H9 (cell line): ENCODE data around the gene MCCC1. TPM values are rescaled to one million over a fixed set of nuclear protein-coding genes. Genes with fewer than 3 reads are reported as not detected.

Experiments
- DNase-seq: peaks from one replicate; pipeline ENCODE4 v3.0.0-alpha.2; 2017
- H2AFZ ChIP-seq: one replicate; pipeline ENCODE4 v1.6.1; 2013; ENCODE audit warnings: mild to moderate bottlenecking, low read length, control low read depth, moderate library complexity
- H2AK5ac ChIP-seq: 2 replicates; pipeline ENCODE4 v1.6.1; 2013; ENCODE audit warnings: low read length, control low read depth, mixed read lengths; ENCODE audit not compliant: insufficient read length
- H2BK120ac ChIP-seq: one replicate; pipeline ENCODE4 v1.6.1; 2013; ENCODE audit warnings: low read depth, mild to moderate bottlenecking, low read length, control low read depth, inconsistent platforms; ENCODE audit not compliant: poor library complexity, severe bottlenecking
- H2BK12ac ChIP-seq: 2 replicates; pipeline ENCODE4 v1.6.1; 2013; ENCODE audit warnings: low read length, control low read depth, mixed read lengths, low read depth; ENCODE audit not compliant: insufficient read length
- H2BK15ac ChIP-seq: 2 replicates; pipeline ENCODE4 v1.6.1; 2013; ENCODE audit warnings: low read depth, low read length, control low read depth
- H2BK20ac ChIP-seq: one replicate; pipeline ENCODE4 v1.6.1; 2013; ENCODE audit warnings: low read depth, mild to moderate bottlenecking, low read length, control low read depth, inconsistent platforms; ENCODE audit not compliant: poor library complexity, severe bottlenecking
- H2BK5ac ChIP-seq: 2 replicates; pipeline ENCODE4 v1.6.1; 2013; ENCODE audit warnings: low read length, control low read depth, mixed read lengths; ENCODE audit not compliant: insufficient read length
- H3K14ac ChIP-seq: 2 replicates; pipeline ENCODE4 v1.6.1; 2013; ENCODE audit warnings: low read length, control low read depth; ENCODE audit not compliant: insufficient read depth
- H3K18ac ChIP-seq: 2 replicates; pipeline ENCODE4 v1.6.1; 2013; ENCODE audit warnings: low read depth, mild to moderate bottlenecking, mixed read lengths, low read length, control low read depth; ENCODE audit not compliant: insufficient read length
- H3K23ac ChIP-seq: 2 replicates; pipeline ENCODE4 v1.6.1; 2013; ENCODE audit warnings: low read length, control low read depth, mixed read lengths, low read depth; ENCODE audit not compliant: insufficient read length
- H3K23me2 ChIP-seq: 2 replicates; pipeline ENCODE4 v1.6.1; 2013; ENCODE audit warnings: low read depth, mild to moderate bottlenecking, mixed read lengths, low read length, control low read depth; ENCODE audit not compliant: insufficient read length, poor library complexity, severe bottlenecking
- H3K27ac ChIP-seq: 2 replicates; pipeline ENCODE4 v1.5.1; 2013; ENCODE audit warnings: low read length, control low read depth, mixed read lengths, low read depth; ENCODE audit not compliant: insufficient read length
- H3K27me3 ChIP-seq: 2 replicates; pipeline ENCODE4 v1.6.1; 2013; ENCODE audit warnings: low read length, control low read depth, inconsistent platforms; ENCODE audit not compliant: insufficient read depth
- H3K4ac ChIP-seq: 2 replicates; pipeline ENCODE4 v1.6.1; 2013; ENCODE audit warnings: low read depth, mild to moderate bottlenecking, control low read depth, inconsistent platforms, low read length, moderate library complexity
- H3K4me1 ChIP-seq: 2 replicates; pipeline ENCODE4 v1.6.1; 2013; ENCODE audit warnings: low read length, control low read depth, inconsistent platforms; ENCODE audit not compliant: insufficient read depth
- H3K4me2 ChIP-seq: 2 replicates; pipeline ENCODE4 v1.6.1; 2013; ENCODE audit warnings: low read length, control low read depth, mixed read lengths; ENCODE audit not compliant: insufficient read length, insufficient read depth
- H3K56ac ChIP-seq: 2 replicates; pipeline ENCODE4 v1.6.1; 2013; ENCODE audit warnings: low read depth, mild to moderate bottlenecking, mixed read lengths, low read length, control low read depth; ENCODE audit not compliant: insufficient read length
- H3K79me1 ChIP-seq: 2 replicates; pipeline ENCODE4 v1.6.1; 2013; ENCODE audit warnings: low read depth, mild to moderate bottlenecking, moderate library complexity, low read length, control low read depth, inconsistent platforms; ENCODE audit not compliant: insufficient read depth, poor library complexity, severe bottlenecking
- H3K79me2 ChIP-seq: 2 replicates; pipeline ENCODE4 v1.6.1; 2013; ENCODE audit warnings: low read length, control low read depth, inconsistent platforms; ENCODE audit not compliant: insufficient read depth
- H3K9ac ChIP-seq: 2 replicates; pipeline ENCODE4 v1.6.1; 2013; ENCODE audit warnings: low read length, control low read depth, mixed read lengths; ENCODE audit not compliant: insufficient read length; ENCODE audit errors: extremely low read depth
- H3K9me3 ChIP-seq: one replicate; pipeline ENCODE4 v1.6.1; 2013; ENCODE audit warnings: low read depth, low read length, inconsistent platforms; ENCODE audit not compliant: control insufficient read depth
- H3T11ph ChIP-seq: one replicate; pipeline ENCODE4 v1.6.1; 2013; ENCODE audit warnings: mild to moderate bottlenecking, low read length, control low read depth, inconsistent platforms
- H4K20me1 ChIP-seq: one replicate; pipeline ENCODE4 v1.6.1; 2013; ENCODE audit not compliant: control insufficient read depth, insufficient read length, insufficient read depth
- H4K5ac ChIP-seq: 2 replicates; pipeline ENCODE4 v1.6.1; 2013; ENCODE audit warnings: low read depth, mild to moderate bottlenecking, mixed read lengths, low read length, control low read depth; ENCODE audit not compliant: insufficient read length
- H4K8ac ChIP-seq: replicated peaks from 2 replicates; pipeline ENCODE4 v1.6.1; 2013; ENCODE audit warnings: low read length, control low read depth, mixed read lengths, low read depth; ENCODE audit not compliant: insufficient read length
- H4K91ac ChIP-seq: 2 replicates; pipeline ENCODE4 v1.6.1; 2013; ENCODE audit warnings: low read depth, mild to moderate bottlenecking, moderate library complexity, mixed read lengths, low read length, control low read depth; ENCODE audit not compliant: insufficient read length
- H3K27ac Mint-ChIP-seq, 3 experiments: 2 replicates in 2 of 3; 3 replicates in 1 of 3; pipeline ENCODE4 v1.8.0; 2020 to 2021; ENCODE audit warnings: mixed read lengths in 3 of 3, mild to moderate bottlenecking in 1 of 3, moderate library complexity in 1 of 3
- H3K27me3 Mint-ChIP-seq: 2 replicates; pipeline ENCODE4 v1.8.0; 2021; ENCODE audit warnings: low read depth, mild to moderate bottlenecking, moderate library complexity, mixed read lengths
- H3K36me3 Mint-ChIP-seq, 3 experiments: 2 replicates in 2 of 3; 3 replicates in 1 of 3; pipeline ENCODE4 v1.8.0; 2020 to 2021; ENCODE audit warnings: low read depth in 3 of 3, mixed read lengths in 3 of 3; ENCODE audit not compliant: insufficient read depth in 1 of 3
- H3K4me1 Mint-ChIP-seq, 2 experiments: 2 replicates each; pipeline ENCODE4 v1.8.0; 2020; ENCODE audit warnings: mixed read lengths in 2 of 2
- H3K4me3 Mint-ChIP-seq, 2 experiments: 2 replicates in 1 of 2; 3 replicates in 1 of 2; pipeline ENCODE4 v1.8.0; 2020 to 2021; ENCODE audit warnings: mild to moderate bottlenecking in 2 of 2, mixed read lengths in 2 of 2, moderate library complexity in 1 of 2
- H3K9me3 Mint-ChIP-seq, 2 experiments: 2 replicates in 1 of 2; 3 replicates in 1 of 2; pipeline ENCODE4 v1.8.0; 2020; ENCODE audit warnings: mild to moderate bottlenecking in 2 of 2, mixed read lengths in 2 of 2, moderate library complexity in 1 of 2
- WGBS: extraction: QIAGEN DNeasy Blood & Tissue Kit; methylation state at CpG from one replicate; pipeline ENCODE4 v1.1.7; 2013; ENCODE audit warnings: missing lambda C conversion rate, low lambda C conversion rate, mixed read lengths; ENCODE audit not compliant: insufficient read length; ENCODE audit errors: extremely low coverage; 5-methylcytosine and 5-hydroxymethylcytosine counted together
- total RNA-seq: library from RNA; stranded (reverse); gene quantifications from 2 replicates; pipeline ENCODE4 v1.2.1, GENCODE V29; 2021
- TF ChIP-seq, protein P1 (sequence below): fragments of 200-600 bp; sonication (generic); conservative IDR thresholded peaks from 3 replicates; pipeline ENCODE4 v1.8.0; 2021; ENCODE audit warnings: antibody characterized with exemption, mild to moderate bottlenecking

The MCCC1 gene
- total RNA-seq, 1 experiment from 2014 or later = 18.3 TPM

DNA sequence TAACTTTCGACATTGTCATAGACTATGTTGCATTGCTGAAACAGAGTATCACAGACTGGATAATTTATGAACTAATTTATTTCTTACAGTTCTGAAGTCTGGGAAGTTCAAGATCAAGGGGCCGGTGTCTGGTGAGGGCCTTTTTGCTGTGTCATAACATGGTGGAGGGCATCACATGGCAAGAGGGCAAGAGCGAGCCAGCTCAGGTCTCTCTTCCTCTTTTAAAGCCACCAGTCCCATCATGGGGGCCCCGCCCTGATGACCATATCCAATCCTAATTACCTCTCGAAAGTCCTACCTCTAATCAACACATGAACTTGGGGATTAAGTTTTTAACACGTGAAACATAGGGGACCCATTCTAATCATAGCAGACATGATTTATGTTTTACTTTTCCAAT, 85.4 kb downstream of the MCCC1 start:
- no peak overlapping the region for H3K14ac ChIP-seq
- H3K23me2 ChIP-seq = no peaks in the 10 kb centered on the region
- H4K5ac ChIP-seq = no peak overlapping the region
- H3K27me3 Mint-ChIP-seq = no peaks in the 10 kb centered on the region
- H2AK5ac ChIP-seq = no peak overlapping the region
- H2BK15ac ChIP-seq = no peak overlapping the region
- peaks cover 13 to 14% of the 10 kb centered on the region in 2 experiments for H3K4me1 Mint-ChIP-seq
- H3T11ph ChIP-seq = no peak overlapping the region
- H4K91ac ChIP-seq = no peak overlapping the region
- no peaks in the 10 kb centered on the region for H4K20me1 ChIP-seq
- H4K8ac ChIP-seq = no peak overlapping the region
- H3K4me1 ChIP-seq = peaks cover 3% of the 10 kb centered on the region; the same call in 1 of the 2 replicates
- H3K27me3 ChIP-seq = no peaks in the 10 kb centered on the region
- no peak overlapping the region for H3K4me2 ChIP-seq
- H3K4ac ChIP-seq = no peak overlapping the region
- no peaks in the 10 kb centered on the region for H3K9me3 ChIP-seq
- DNase-seq = no peak
- H3K36me3 Mint-ChIP-seq = peaks cover 0 to 26% (median 12%) of the 10 kb centered on the region in 3 experiments; a peak in 5 of 7 replicates
- no peak overlapping the region for H2AFZ ChIP-seq
- no peak overlapping the region for H2BK20ac ChIP-seq
- H3K9me3 Mint-ChIP-seq = no peaks in the 10 kb centered on the region
- TF ChIP-seq, protein P1, sequence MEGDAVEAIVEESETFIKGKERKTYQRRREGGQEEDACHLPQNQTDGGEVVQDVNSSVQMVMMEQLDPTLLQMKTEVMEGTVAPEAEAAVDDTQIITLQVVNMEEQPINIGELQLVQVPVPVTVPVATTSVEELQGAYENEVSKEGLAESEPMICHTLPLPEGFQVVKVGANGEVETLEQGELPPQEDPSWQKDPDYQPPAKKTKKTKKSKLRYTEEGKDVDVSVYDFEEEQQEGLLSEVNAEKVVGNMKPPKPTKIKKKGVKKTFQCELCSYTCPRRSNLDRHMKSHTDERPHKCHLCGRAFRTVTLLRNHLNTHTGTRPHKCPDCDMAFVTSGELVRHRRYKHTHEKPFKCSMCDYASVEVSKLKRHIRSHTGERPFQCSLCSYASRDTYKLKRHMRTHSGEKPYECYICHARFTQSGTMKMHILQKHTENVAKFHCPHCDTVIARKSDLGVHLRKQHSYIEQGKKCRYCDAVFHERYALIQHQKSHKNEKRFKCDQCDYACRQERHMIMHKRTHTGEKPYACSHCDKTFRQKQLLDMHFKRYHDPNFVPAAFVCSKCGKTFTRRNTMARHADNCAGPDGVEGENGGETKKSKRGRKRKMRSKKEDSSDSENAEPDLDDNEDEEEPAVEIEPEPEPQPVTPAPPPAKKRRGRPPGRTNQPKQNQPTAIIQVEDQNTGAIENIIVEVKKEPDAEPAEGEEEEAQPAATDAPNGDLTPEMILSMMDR = no peak
- H3K79me1 ChIP-seq = no peaks in the 10 kb centered on the region
- H3K23ac ChIP-seq = no peak overlapping the region
- H3K56ac ChIP-seq = no peak overlapping the region
- H2BK5ac ChIP-seq = no peak overlapping the region
- no peak overlapping the region; a peak in 1 of 7 replicates for H3K27ac Mint-ChIP-seq
- no peak overlapping the region for H3K9ac ChIP-seq
- no CpG with 5 or more reads among the region's 6 CpGs for WGBS
- H2BK120ac ChIP-seq = no peak overlapping the region
- no peak overlapping the region for H3K18ac ChIP-seq
- H3K4me3 Mint-ChIP-seq = no peak overlapping the region
- no peak overlapping the region for H3K27ac ChIP-seq
- no peak overlapping the region for H2BK12ac ChIP-seq
- no peaks in the 10 kb centered on the region for H3K79me2 ChIP-seq
